ENCODE data around the gene KLF5. TPM values are rescaled to one million over a fixed set of nuclear protein-coding genes. Genes with fewer than 3 reads are reported as not detected.

The KLF5 gene
- total RNA-seq, 1 donor from 2014 or later: 1.3 TPM

- Histone ChIP-seq H3K27ac (no peak overlapping the region), H3K4me1 (no peaks in the 10 kb centered on the region), H3K9me3 (no peaks in the 10 kb centered on the region), H3K36me3 (peaks cover 0 to 14% of the 10 kb centered on the region in 2 donors), H3K27me3 (no peaks in the 10 kb centered on the region), H3K4me3 (no peak overlapping the region)
- TF ChIP-seq CTCF (IDR thresholded peaks at IDR 0.05): no peak
- intact Hi-C loops (cut with DNase I): no loop called here
- DNase-seq (ENCODE audit: low spot score in 2 of 2): no peak
Observed at GRCh38 chr13:73079359-73079758, 20.6 kb downstream of the KLF5 start.

- H3K4me3 ChIP-seq: no peak overlapping the region
- intact Hi-C loops (cut with DNase I): no loop called here
- no peak for TF ChIP-seq CTCF (IDR thresholded peaks at IDR 0.05)
- no peaks in the 10 kb centered on the region for H3K9me3 ChIP-seq
- H3K27me3 ChIP-seq: no peaks in the 10 kb centered on the region
- peaks cover 0 to 5% of the 10 kb centered on the region in 2 donors for H3K36me3 ChIP-seq
- no peak for DNase-seq (ENCODE audit: low spot score in 2 of 2)
- H3K27ac ChIP-seq: no peak overlapping the region
- no peaks in the 10 kb centered on the region for H3K4me1 ChIP-seq
Observed at GRCh38 chr13:73081256-73081915, 22.6 kb downstream of the KLF5 start.

GRCh38 chr13:73082471-73082870, 23.7 kb downstream of the KLF5 start:
- Histone ChIP-seq H3K27me3 (no peaks in the 10 kb centered on the region), H3K4me1 (no peaks in the 10 kb centered on the region), H3K27ac (no peak overlapping the region), H3K4me3 (no peak overlapping the region), H3K36me3 (no peaks in the 10 kb centered on the region), H3K9me3 (no peaks in the 10 kb centered on the region)
- no peak for DNase-seq (ENCODE audit: low spot score in 2 of 2)
- intact Hi-C loops (cut with DNase I): no loop called here
- TF ChIP-seq CTCF (IDR thresholded peaks at IDR 0.05): no peak

- no peak for DNase-seq (ENCODE audit: low spot score in 2 of 2)
- Histone ChIP-seq H3K4me1 (no peaks in the 10 kb centered on the region), H3K36me3 (no peaks in the 10 kb centered on the region), H3K27me3 (no peaks in the 10 kb centered on the region), H3K4me3 (no peak overlapping the region), H3K9me3 (no peaks in the 10 kb centered on the region), H3K27ac (no peak overlapping the region)
- no peak for TF ChIP-seq CTCF (IDR thresholded peaks at IDR 0.05)
- intact Hi-C loops (cut with DNase I): no loop called here
Observed at GRCh38 chr13:73082895-73083294, 24.1 kb downstream of the KLF5 start.

GRCh38 chr13:73088332-73088935, 29.6 kb downstream of the KLF5 start:
- DNase-seq (ENCODE audit: low spot score in 2 of 2): no peak
- H3K9me3 ChIP-seq: peaks cover 3 to 5% of the 10 kb centered on the region in 2 donors
- no peak overlapping the region for H3K4me3 ChIP-seq
- H3K4me1 ChIP-seq: no peaks in the 10 kb centered on the region
- H3K36me3 ChIP-seq: no peaks in the 10 kb centered on the region
- no peak overlapping the region for H3K27ac ChIP-seq
- no peak for TF ChIP-seq CTCF (IDR thresholded peaks at IDR 0.05)
- H3K27me3 ChIP-seq: no peaks in the 10 kb centered on the region
- intact Hi-C loops (cut with DNase I): no loop called here

Data from ascending aorta (tissue), 2 donors.